ENCODE data around the gene DNAJB8.

DNAJB8 gene

DNA sequence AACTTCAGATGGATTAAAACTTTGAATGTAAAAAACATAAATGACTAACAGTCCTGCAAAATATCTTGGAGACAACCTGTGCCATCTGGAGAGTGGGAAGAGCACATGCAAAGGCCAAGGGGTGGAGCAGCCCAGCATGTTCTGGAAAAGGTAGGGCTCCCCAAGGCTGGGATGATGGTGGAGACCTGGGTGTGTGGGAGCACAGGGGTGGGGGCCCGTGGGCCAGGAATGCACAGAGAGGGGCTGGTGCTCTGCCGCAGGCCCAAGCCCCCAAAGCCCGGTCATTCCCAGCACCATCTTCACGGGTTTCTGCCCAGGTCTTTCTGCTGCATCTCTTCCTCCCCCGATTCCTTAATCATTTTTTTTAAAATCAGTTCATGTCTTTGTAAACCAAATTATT is 36.0 kb upstream of the DNAJB8 start:
- no peaks in the 10 kb centered on the region for H3K4me1 ChIP-seq (ENCODE audit: control insufficient read depth, insufficient read depth, low read length, poor library complexity, severe bottlenecking)
- H3K9me3 ChIP-seq (ENCODE audit: control insufficient read depth, low read length): no peaks in the 10 kb centered on the region
- no peaks in the 10 kb centered on the region for H3K36me3 ChIP-seq (ENCODE audit: control insufficient read depth, insufficient read depth, low read length)
- no peak for DNase-seq
- H3K27ac ChIP-seq (ENCODE audit: insufficient read depth, low read length, poor library complexity, severe bottlenecking): no peak overlapping the region
- no peak overlapping the region for H3K4me3 ChIP-seq (ENCODE audit: insufficient read depth, low read depth, low read length, poor library complexity, severe bottlenecking)
- peaks cover 10% of the 10 kb centered on the region for H3K27me3 ChIP-seq (replicated peaks; ENCODE audit: control insufficient read depth, insufficient read depth, low read length, poor library complexity, severe bottlenecking)

GRCh38 chr3:128501431-128501830 is 34.7 kb upstream of the DNAJB8 start:
- Histone ChIP-seq H3K4me1 (ENCODE audit: control insufficient read depth, insufficient read depth, low read length, poor library complexity, severe bottlenecking) (peaks cover 5% of the 10 kb centered on the region), H3K27ac (ENCODE audit: insufficient read depth, low read length, poor library complexity, severe bottlenecking) (no peak overlapping the region), H3K36me3 (ENCODE audit: control insufficient read depth, insufficient read depth, low read length) (no peaks in the 10 kb centered on the region), H3K27me3 (replicated peaks; ENCODE audit: control insufficient read depth, insufficient read depth, low read length, poor library complexity, severe bottlenecking) (peaks cover 10% of the 10 kb centered on the region), H3K4me3 (ENCODE audit: insufficient read depth, low read depth, low read length, poor library complexity, severe bottlenecking) (no peak overlapping the region), H3K9me3 (ENCODE audit: control insufficient read depth, low read length) (no peaks in the 10 kb centered on the region)
- DNase-seq: no peak

GRCh38 chr3:128500556-128500955 is 33.9 kb upstream of the DNAJB8 start:
- Histone ChIP-seq H3K27me3 (replicated peaks; ENCODE audit: control insufficient read depth, insufficient read depth, low read length, poor library complexity, severe bottlenecking) (peaks cover 13% of the 10 kb centered on the region), H3K27ac (ENCODE audit: insufficient read depth, low read length, poor library complexity, severe bottlenecking) (no peak overlapping the region)
- no peak for DNase-seq

GRCh38 chr3:128499724-128500275 is 33.1 kb upstream of the DNAJB8 start:
- Histone ChIP-seq H3K4me3 (ENCODE audit: insufficient read depth, low read depth, low read length, poor library complexity, severe bottlenecking) (no peak overlapping the region), H3K27ac (ENCODE audit: insufficient read depth, low read length, poor library complexity, severe bottlenecking) (no peak overlapping the region), H3K27me3 (replicated peaks; ENCODE audit: control insufficient read depth, insufficient read depth, low read length, poor library complexity, severe bottlenecking) (peaks cover 13% of the 10 kb centered on the region), H3K4me1 (ENCODE audit: control insufficient read depth, insufficient read depth, low read length, poor library complexity, severe bottlenecking) (peaks cover 5% of the 10 kb centered on the region), H3K36me3 (ENCODE audit: control insufficient read depth, insufficient read depth, low read length) (no peaks in the 10 kb centered on the region), H3K9me3 (ENCODE audit: control insufficient read depth, low read length) (no peaks in the 10 kb centered on the region)
- no peak for DNase-seq

More at GRCh38 chr3:128500556-128500955, 33.9 kb upstream of the DNAJB8 start:
- H3K4me3 ChIP-seq (ENCODE audit: insufficient read depth, low read depth, low read length, poor library complexity, severe bottlenecking): no peak overlapping the region
- no peaks in the 10 kb centered on the region for H3K36me3 ChIP-seq (ENCODE audit: control insufficient read depth, insufficient read depth, low read length)
- H3K9me3 ChIP-seq (ENCODE audit: control insufficient read depth, low read length): no peaks in the 10 kb centered on the region
- H3K4me1 ChIP-seq (ENCODE audit: control insufficient read depth, insufficient read depth, low read length, poor library complexity, severe bottlenecking): peaks cover 5% of the 10 kb centered on the region

DNA sequence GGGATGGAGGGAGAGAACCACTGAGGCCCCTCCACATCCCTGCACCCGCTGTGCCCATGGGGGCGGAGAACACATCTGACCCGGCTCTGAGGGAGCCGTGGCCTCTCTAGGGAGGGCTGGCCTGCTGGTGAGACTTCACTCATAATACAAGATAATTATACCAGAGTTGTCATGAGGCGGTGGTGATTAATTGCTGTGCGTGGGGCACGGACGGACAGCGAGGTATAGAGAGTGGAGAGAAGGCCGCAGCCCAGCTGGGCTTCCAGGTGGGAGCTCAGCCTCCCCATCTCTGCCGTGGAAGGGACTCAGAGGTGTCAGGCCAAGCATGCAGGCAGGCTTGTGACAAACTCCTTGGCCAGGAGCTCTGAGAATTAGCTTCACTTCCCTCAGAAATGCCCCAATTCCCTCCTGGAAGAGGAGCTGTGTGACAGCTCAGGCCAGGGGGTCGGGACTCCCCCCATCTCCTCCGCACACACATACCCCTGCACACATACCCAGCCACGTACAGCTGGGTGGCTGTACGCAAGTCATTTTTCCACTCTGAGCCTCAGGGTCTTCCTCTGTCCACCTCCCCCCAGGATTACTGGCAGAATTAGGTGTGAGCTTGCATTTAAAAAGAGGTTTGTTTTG is 32.3 kb upstream of the DNAJB8 start:
- Histone ChIP-seq H3K9me3 (ENCODE audit: control insufficient read depth, low read length) (no peaks in the 10 kb centered on the region), H3K4me1 (ENCODE audit: control insufficient read depth, insufficient read depth, low read length, poor library complexity, severe bottlenecking) (peaks cover 5% of the 10 kb centered on the region), H3K27me3 (replicated peaks; ENCODE audit: control insufficient read depth, insufficient read depth, low read length, poor library complexity, severe bottlenecking) (peaks cover 13% of the 10 kb centered on the region), H3K4me3 (ENCODE audit: insufficient read depth, low read depth, low read length, poor library complexity, severe bottlenecking) (no peak overlapping the region), H3K27ac (ENCODE audit: insufficient read depth, low read length, poor library complexity, severe bottlenecking) (no peak overlapping the region), H3K36me3 (ENCODE audit: control insufficient read depth, insufficient read depth, low read length) (no peaks in the 10 kb centered on the region)
- DNase-seq: no peak

DNA sequence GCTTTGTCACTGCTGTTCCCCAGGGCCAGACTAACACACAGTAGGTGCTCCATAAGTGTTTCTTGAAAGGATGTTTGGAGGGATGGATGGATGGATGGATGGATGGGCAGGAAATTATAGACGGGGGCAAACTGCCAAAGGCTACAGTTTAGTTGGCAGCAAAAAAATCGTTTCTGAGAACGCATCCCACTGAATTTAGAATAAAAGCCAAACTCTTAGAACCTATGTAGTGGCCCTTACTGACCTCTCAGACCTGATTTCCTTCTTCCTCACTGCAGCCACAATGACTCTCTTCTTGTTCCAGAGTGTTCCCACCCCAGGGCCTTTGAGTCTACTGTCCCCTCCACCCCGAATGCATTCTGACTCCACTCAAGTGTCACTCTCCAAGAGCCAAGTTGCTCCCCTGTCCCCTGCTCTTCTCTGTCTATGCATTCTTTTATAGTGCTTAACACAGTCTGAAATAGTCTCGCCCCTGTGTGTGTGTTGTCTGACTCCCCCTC is 31.5 kb upstream of the DNAJB8 start:
- DNase-seq: no peak
- Histone ChIP-seq H3K9me3 (ENCODE audit: control insufficient read depth, low read length) (no peaks in the 10 kb centered on the region), H3K4me1 (ENCODE audit: control insufficient read depth, insufficient read depth, low read length, poor library complexity, severe bottlenecking) (peaks cover 7% of the 10 kb centered on the region), H3K4me3 (ENCODE audit: insufficient read depth, low read depth, low read length, poor library complexity, severe bottlenecking) (no peak overlapping the region), H3K27ac (ENCODE audit: insufficient read depth, low read length, poor library complexity, severe bottlenecking) (no peak overlapping the region), H3K27me3 (replicated peaks; ENCODE audit: control insufficient read depth, insufficient read depth, low read length, poor library complexity, severe bottlenecking) (peaks cover 19% of the 10 kb centered on the region), H3K36me3 (ENCODE audit: control insufficient read depth, insufficient read depth, low read length) (no peaks in the 10 kb centered on the region)

- DNase-seq: peak; percentile 14 to 48 (median 37)
- H3K27ac ChIP-seq (ENCODE audit: insufficient read depth, low read length, poor library complexity, severe bottlenecking): no peak overlapping the region
- peaks cover 14% of the 10 kb centered on the region for H3K4me1 ChIP-seq (ENCODE audit: control insufficient read depth, insufficient read depth, low read length, poor library complexity, severe bottlenecking)
- peak overlapping the region; percentile 51 for H3K4me3 ChIP-seq (ENCODE audit: insufficient read depth, low read depth, low read length, poor library complexity, severe bottlenecking)
- H3K36me3 ChIP-seq (ENCODE audit: control insufficient read depth, insufficient read depth, low read length): no peaks in the 10 kb centered on the region
- no peaks in the 10 kb centered on the region for H3K9me3 ChIP-seq (ENCODE audit: control insufficient read depth, low read length)
- peaks cover 25% of the 10 kb centered on the region for H3K27me3 ChIP-seq (replicated peaks; ENCODE audit: control insufficient read depth, insufficient read depth, low read length, poor library complexity, severe bottlenecking)
These were observed 30.8 kb upstream of the DNAJB8 start for GRCh38 chr3:128497305-128498126.

DNA sequence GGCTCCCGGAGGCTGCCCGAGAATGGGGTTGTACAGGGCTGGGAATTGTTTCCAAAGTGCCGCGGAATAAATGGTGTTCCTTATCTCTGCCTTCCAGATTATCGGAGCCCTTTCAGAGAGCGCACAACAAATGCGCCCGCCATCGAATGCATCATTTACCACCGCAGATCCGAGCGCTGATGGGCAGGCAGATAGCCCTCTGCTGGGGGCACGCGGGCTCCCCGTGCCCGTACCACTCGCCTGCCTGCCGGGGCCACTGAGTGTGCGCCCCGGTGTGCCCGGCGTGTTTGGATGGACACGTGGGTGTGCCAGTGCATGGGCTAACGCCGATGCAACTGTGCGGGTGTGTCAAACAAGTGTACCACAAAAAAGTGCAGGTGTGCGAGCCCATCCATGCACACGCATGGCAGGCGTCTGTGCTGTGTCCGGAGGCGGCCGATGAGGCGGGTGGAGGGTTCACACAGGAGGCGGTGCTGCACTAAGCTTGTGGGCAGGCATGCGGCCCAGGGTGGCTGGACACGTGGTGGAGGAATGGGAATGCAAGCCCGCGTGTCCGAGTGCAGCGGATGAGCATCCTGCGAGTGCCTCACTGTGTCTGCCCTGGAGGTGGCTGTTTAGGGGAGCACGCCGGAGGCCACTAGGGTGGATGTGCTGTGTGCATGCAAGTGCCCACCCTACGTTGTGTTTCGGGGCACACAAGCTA is 30.1 kb upstream of the DNAJB8 start:
- no peak overlapping the region for H3K27ac ChIP-seq (ENCODE audit: insufficient read depth, low read length, poor library complexity, severe bottlenecking)
- peaks cover 33% of the 10 kb centered on the region for H3K27me3 ChIP-seq (replicated peaks; ENCODE audit: control insufficient read depth, insufficient read depth, low read length, poor library complexity, severe bottlenecking)
- H3K4me1 ChIP-seq (ENCODE audit: control insufficient read depth, insufficient read depth, low read length, poor library complexity, severe bottlenecking): peaks cover 21% of the 10 kb centered on the region
- DNase-seq: no peak
- no peaks in the 10 kb centered on the region for H3K9me3 ChIP-seq (ENCODE audit: control insufficient read depth, low read length)
- no peaks in the 10 kb centered on the region for H3K36me3 ChIP-seq (ENCODE audit: control insufficient read depth, insufficient read depth, low read length)
- H3K4me3 ChIP-seq (ENCODE audit: insufficient read depth, low read depth, low read length, poor library complexity, severe bottlenecking): no peak overlapping the region

DNA sequence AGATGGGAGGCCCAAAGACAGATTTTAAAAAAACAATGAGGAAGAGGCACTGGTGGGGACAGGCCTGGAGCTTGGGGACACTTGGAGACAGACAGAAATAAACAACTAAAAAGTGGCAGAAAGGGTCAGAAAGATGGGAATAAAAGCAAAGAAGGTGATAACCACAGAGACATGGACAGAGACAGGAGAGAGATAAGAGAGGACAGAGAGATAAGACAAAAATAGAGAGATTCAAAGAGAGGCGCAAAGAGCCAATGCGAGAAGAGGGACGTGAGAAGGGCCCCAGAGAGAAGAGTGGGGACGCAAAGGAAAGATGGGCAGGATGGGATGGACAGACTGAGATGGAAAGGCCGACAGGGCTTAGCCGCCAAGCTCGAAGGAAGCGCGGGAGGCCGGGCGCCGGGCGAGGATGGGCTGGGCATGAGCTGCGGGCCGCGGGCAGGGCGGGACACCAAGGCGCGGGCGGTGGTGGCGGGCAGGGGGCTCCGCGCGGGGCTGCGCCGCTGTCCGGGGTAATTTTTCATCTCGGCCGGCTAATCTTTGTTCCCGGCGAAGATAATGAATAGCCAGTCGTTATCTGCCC is 29.4 kb upstream of the DNAJB8 start:
- no peaks in the 10 kb centered on the region for H3K9me3 ChIP-seq (ENCODE audit: control insufficient read depth, low read length)
- peaks cover 39% of the 10 kb centered on the region for H3K27me3 ChIP-seq (replicated peaks; ENCODE audit: control insufficient read depth, insufficient read depth, low read length, poor library complexity, severe bottlenecking)
- no peak overlapping the region for H3K4me3 ChIP-seq (ENCODE audit: insufficient read depth, low read depth, low read length, poor library complexity, severe bottlenecking)
- no peak overlapping the region for H3K27ac ChIP-seq (ENCODE audit: insufficient read depth, low read length, poor library complexity, severe bottlenecking)
- DNase-seq: no peak
- peaks cover 24% of the 10 kb centered on the region for H3K4me1 ChIP-seq (ENCODE audit: control insufficient read depth, insufficient read depth, low read length, poor library complexity, severe bottlenecking)
- H3K36me3 ChIP-seq (ENCODE audit: control insufficient read depth, insufficient read depth, low read length): no peaks in the 10 kb centered on the region
